ENCODE data around the gene PPP1R26.
"Not testable (repeated sequence)": the region's sequence is repeated elsewhere in the genome, so short reads cannot be mapped to it uniquely, and the experiment has no call there.

Gene PPP1R26

GRCh38 chr9:135506327-135507103, 26.9 kb downstream of the PPP1R26 start:
- no peak for DNase-seq

DNA sequence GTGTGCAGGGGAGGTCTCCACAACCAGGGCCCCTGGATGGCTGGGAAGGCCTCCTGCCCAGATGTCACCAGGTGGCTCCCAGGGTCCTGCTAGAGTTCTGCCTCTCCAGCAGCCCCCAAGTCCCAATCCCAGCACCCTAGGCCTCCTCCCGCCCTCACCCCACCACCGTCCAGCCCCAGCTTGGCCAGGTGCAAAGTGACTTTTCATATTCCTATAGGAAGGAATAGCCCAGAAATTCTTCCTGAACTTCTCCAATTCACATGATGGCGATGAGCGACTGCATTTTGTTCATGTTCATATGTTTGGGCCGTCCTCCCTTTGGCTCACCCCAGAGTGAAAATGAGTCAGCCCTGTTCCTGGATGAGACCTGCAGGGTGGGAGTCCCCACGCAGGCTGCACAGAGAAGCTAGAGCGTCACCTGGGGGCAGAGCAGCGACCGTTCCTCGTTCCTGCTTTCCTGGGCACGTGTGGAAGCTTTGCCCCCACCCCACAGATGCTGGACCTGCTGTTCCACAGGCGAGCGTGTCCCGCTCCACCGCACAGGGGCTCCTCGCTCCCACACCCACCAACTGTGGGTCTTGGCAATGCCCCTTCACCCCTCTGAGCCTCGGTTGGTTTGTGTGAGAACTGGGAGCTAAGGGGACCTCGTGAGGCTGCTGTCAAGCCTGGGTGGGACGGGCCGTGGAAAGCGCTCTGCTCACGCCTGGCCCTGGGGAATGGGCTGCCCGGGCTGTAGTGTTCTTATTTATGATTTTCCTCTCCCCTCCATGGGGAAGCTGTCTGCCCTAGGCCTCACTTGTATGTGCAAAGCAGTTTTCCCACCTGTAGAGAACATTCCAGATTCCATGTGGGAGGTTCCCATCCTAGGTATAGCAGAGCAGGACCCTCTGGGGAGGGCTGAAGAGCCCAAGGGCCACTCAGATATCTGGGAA, 27.8 kb downstream of the PPP1R26 start:
- no peak for DNase-seq

DNA sequence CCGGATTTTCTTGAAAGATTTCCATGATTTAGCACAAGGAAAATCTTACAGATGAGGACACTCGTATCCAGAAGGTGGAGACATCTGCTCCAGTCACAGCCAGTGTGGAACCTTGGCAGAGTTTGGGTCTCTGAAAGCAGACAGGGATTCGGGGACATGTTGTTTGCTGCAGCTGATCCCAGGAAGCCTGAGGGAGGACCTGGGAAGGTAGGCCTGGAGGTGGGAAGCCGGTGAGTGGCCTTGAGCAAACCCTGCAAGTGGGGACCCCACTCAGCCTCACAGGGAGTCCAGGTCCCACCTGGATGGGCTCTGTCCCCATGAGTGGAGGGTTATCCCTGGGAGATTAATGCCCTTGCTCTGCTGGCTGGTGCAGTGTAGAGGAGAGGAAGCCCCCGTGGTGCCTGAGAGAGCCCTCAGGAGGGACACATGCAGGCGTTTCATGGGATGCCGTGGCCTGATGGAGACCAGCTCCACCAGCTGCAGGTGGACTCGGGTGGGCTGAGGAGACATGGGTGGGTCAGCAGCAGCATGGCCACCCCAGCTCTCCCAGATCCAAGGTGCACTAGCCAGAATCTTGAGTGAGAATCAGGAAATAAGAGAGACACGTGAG, 28.7 kb downstream of the PPP1R26 start:
- no peak for DNase-seq

DNA sequence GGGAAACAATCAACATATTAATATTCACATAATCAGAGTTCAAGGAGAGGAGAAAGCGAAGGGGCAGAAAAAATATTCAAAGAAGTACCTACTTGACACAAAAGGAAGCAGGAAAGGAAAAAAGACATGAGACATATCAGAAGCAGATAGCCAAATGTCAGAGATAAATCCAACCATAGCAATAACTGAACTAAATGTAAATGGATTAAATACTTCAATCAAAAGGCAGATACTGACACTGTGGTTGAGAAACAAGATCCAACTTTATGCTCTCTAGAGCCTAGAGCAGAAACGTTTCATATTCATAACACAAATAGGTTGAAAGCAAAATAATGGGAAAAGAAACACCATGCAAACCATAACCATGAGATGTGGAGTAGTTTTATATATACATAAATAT, 29.9 kb downstream of the PPP1R26 start:
- DNase-seq: no peak

- DNase-seq: no peak
Observed at GRCh38 chr9:135512241-135512603, 32.6 kb downstream of the PPP1R26 start.

GRCh38 chr9:135512904-135513303, 33.3 kb downstream of the PPP1R26 start:
- no peak for DNase-seq

- no peak for DNase-seq
Observed at GRCh38 chr9:135513351-135513846, 33.8 kb downstream of the PPP1R26 start.

DNA sequence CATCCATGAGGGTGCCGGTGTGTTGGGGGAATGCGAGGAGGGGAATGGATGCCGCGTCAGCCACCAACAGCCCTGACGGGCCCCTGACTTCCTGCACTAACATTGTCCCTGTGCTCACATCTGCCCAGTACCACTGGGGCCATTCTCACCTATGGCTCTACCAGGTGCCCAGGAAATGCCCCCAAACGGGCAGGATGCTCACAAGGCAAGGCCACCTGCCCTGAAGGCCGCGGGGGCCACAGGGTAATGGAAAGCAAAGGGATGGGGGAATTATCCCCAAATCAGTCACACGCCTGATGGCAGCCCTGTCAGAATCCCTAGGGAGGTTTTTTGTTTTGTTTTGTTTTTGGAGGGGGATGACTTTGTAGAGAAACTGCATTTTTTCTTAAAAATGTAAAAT, 34.3 kb downstream of the PPP1R26 start:
- DNase-seq: not testable (repeated sequence)

- no peak for DNase-seq
Observed at GRCh38 chr9:135514342-135515082, 34.9 kb downstream of the PPP1R26 start.

DNA sequence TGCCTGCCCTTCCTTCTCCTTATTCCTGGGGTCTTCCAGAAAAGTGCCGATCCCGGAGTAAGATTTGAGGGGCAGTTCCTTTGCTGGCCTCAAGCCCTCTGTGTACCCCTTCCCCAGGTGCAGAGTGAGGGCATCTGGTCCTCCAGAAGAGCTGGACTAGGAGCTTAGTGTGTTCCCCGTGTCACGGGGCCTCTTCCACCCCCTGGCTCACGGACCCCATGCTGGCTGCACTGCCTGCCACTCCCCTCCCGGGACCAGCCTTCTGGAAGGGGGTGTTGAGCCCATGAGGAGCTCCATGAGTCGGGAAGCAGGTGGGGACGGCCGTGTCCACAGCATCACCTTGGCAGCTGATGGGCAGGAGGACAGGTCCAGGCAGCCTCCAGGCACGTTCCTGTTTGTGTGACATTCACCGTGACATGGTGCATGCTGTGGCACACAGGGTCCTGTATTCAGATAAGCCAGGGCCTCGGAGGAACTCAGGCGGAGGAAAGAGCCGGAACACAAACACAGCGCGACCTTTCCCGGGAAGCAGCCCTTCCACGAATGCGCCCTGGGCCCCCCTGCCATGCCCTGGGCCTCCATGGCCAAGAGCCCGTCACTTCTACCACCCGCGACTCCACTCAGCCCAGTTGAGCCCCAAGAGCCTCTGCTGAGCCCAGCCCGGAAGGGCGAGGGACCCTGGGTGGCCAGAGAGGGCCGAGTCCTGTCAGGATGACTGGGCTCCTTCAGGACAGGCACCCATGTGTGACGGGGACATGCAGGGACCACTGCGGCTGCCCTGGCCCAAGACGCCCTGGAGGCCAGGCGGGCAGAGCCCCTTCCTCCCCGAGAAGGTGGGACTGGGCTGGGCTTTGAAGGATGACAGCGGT, 35.7 kb downstream of the PPP1R26 start:
- no peak for DNase-seq

GRCh38 chr9:135516132-135516860, 36.7 kb downstream of the PPP1R26 start:
- DNase-seq: no peak

GRCh38 chr9:135517407-135517822, 37.8 kb downstream of the PPP1R26 start:
- DNase-seq: no peak

DNA sequence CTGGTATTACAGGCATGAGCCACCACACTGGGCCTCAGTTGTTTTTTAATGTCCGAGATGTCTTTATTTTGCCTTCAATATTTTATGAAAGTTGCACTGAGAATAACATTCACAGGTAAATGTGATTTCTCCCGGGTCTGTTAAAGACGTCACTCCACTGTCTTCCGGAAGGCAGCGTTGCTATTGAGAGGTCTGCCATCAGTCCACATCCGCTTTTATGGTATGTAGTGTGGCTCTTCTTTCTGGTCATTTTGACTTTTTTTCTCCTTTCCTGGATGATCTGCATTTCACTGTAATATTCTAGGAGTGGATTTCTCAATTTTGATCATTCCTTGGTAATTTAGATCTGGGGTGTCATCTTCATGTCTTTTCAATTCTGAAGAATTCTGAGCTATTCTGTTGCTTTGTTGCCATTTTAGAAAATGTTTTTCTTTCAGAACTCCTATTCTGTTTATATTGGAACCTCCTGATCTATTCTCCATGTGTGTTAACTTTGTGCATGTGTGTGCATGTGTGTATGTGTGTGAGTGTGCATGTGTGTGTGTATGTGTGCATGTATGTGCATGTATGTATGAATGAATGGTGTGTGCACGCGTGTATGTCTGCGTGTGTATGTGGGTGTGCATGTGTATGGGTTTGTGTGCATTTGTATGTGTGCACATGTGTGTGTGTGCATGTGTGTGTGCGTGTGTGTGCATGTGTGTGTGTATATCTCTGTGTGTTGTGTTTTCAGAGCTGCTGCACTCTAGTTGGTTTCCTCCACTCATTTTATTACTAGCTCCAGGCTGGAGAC, 39.8 kb downstream of the PPP1R26 start:
- no peak for DNase-seq

DNA sequence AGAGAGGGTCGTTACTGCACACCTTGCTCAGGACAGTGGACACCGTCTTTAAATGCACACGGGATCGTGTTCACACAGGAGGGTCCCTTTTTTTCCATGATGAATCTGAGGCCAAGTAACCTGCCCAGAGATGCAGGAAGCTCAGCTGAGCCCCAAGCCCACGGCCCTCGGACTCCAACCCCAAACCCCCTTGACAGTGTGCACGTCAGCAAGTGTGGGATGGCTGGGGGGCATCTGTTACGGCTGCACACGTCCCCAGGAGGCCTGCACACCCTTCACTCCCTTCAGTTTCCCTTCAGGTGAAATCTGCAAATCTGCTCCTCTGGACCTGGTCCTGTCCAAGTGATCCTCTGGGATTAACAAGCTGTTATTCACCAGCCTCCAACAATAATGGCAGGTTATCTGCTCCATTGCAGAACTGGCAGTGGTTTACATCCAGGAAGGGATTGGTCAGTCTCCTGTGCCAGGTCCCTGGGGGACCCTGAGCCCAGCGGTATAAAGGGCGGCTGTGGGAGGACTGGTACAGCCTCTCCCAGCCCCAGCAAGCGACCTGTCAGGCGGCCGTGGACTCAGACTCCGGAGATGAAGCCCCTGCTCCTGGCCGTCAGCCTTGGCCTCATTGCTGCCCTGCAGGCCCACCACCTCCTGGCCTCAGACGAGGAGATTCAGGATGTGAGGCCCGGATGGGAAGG, 41.5 kb downstream of the PPP1R26 start, which contains the start of gene LCN1:
TSS of gene LCN1 (plus strand) at position 525 of the 692 bp plus-strand sequence. CDS start at position 583, 58 bp downstream.
- DNase-seq: no peak

- DNase-seq: no peak
Observed at GRCh38 chr9:135521608-135522095, 42.1 kb downstream of the PPP1R26 start.

- no peak for DNase-seq
Observed at GRCh38 chr9:135522137-135522877, 42.7 kb downstream of the PPP1R26 start.

DNA sequence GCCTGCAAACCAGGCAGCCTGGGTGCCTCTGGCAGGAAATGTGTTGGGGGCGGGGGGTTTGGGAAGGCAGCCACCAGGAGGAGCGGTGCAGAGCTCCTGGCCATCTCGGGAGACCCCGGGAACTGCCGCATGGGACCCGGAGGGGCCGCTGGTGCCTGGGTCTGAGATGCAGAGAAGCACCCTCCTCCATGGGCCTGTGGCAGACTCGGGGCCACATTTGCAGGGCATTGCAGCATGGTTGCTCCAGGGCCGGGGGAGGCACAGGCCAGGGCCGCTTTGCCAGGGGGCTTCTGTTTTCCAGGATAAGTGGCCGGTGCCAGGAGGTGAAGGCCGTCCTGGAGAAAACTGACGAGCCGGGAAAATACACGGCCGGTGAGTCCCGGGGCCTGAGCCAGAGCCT, 43.3 kb downstream of the PPP1R26 start:
- no peak for DNase-seq

GRCh38 chr9:135523521-135524129, 44.0 kb downstream of the PPP1R26 start:
- DNase-seq: no peak

Measured in MV-4-11 (cell line).